MCF 10A (cell line): ENCODE results near the gene NUBP2. TPM values are rescaled to one million over a fixed set of nuclear protein-coding genes. Genes with fewer than 3 reads are reported as not detected.
A peak's percentile ranks its signal among the peaks of the same experiment; 100 is the strongest.

Source experiments
- BruUV-seq: library from RNA; stranded (reverse); fragments of 400-500 nt; replicated peaks from 2 replicates; lab custom pipeline; 2021; lab: Mats Ljungman, UMichigan
- CTCF ChIA-PET: fragments of 300-600 bp; sonication (Branson Sonifier 250); formaldehyde crosslinking; extraction: SDS; loops from one replicate; lab custom pipeline; 2021; ENCODE audit warnings: antibody characterized with exemption, inconsistent platforms; lab: Yijun Ruan, JAX
- POLR2A ChIA-PET: fragments of 300-600, 350-650 bp; sonication (Branson Sonifier 250); formaldehyde crosslinking; extraction: SDS; loops from one replicate; lab custom pipeline; 2020; ENCODE audit warnings: antibody characterized with exemption, inconsistent platforms; lab: Yijun Ruan, JAX
- DNase-seq: peaks from one replicate; pipeline ENCODE4 v3.0.0-alpha.2; 2018; ENCODE audit not compliant: unreplicated experiment
- H3K27ac Mint-ChIP-seq: one replicate; pipeline ENCODE4 v1.8.0; 2022; ENCODE audit warnings: mild to moderate bottlenecking, low read depth, mixed read lengths; ENCODE audit not compliant: unreplicated experiment
- H3K27me3 Mint-ChIP-seq: one replicate; pipeline ENCODE4 v1.8.0; 2022; ENCODE audit warnings: mixed read lengths; ENCODE audit not compliant: insufficient read depth, unreplicated experiment
- H3K36me3 Mint-ChIP-seq: one replicate; pipeline ENCODE4 v1.8.0; 2022; ENCODE audit warnings: mild to moderate bottlenecking, moderate library complexity, mixed read lengths; ENCODE audit not compliant: insufficient read depth, unreplicated experiment
- H3K4me1 Mint-ChIP-seq: one replicate; pipeline ENCODE4 v1.8.0; 2022; ENCODE audit warnings: mixed read lengths; ENCODE audit not compliant: insufficient read depth, unreplicated experiment
- H3K4me3 Mint-ChIP-seq: one replicate; pipeline ENCODE4 v1.8.0; 2022; ENCODE audit warnings: mild to moderate bottlenecking, moderate library complexity, mixed read lengths; ENCODE audit not compliant: unreplicated experiment
- H3K9me3 Mint-ChIP-seq: one replicate; pipeline ENCODE4 v1.8.0; 2022; ENCODE audit warnings: mixed read lengths; ENCODE audit not compliant: unreplicated experiment
- CTCF ChIP-seq: fragments of 200-600 bp; IDR thresholded peaks from one replicate; pipeline ENCODE4 v1.8.0; 2022; ENCODE audit warnings: antibody characterized with exemption, mild to moderate bottlenecking; ENCODE audit not compliant: unreplicated experiment
- intact Hi-C: fragments of 100-400 bp; cut with micrococcal nuclease; formaldehyde crosslinking; loops from 2 replicates; pipeline ENCODE4 v1.14.1; 2022
- total RNA-seq: library from RNA; stranded (reverse); gene quantifications from 2 replicates; pipeline ENCODE4 v1.2.3, GENCODE V29; 2022

The NUBP2 gene
- total RNA-seq, 1 experiment from 2014 or later, result 71.3 TPM

DNA sequence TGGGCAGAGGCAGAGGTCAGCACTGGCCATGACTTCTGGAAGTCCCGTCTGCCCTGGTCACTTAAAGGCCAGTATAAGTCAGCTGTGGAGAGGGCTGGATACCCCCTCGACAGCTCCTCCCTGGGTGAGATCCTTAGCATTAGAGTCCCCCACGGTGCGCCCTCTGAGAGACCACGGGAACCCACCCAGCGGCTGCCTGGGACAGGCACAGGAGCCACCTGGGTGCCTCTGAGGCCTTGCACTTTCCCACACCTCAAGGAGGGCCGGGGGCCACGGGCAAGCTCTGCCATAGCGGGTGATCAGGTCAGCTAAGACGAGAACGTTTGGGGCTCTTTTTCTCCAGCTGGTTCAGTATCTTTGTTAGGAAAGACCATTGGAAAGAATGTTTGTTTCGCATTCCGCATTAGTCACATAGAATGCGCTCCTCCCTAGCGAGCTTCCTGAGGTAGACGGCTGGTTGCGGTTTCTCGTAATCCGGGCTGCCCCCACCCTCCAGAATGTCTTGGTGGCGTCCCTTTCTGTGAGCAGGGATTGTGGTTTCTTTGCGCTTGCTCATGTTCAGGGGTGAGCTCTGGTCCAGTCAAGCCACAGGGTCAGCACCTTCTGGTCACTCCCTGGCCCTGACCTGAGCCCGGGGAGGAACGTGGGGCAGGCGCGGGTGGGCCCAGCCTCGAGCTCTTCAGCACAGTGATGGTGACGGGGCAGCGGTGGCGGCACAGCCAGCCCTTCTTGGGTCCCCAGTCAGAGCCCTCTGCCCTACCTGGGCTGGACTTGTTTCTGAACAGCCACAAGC lies 36.7 kb upstream of the NUBP2 start:
- intact Hi-C loops, result loop anchor here (1.0 to 2.0 kb wide), 2 partner anchors 8 to 25 kb away; partner anchors contain the start of gene NME3
- Mint-ChIP-seq H3K27ac (peak overlapping the region; percentile 89), H3K4me3 (peak overlapping the region; percentile 17), H3K27me3 (no peaks in the 10 kb centered on the region), H3K9me3 (no peaks in the 10 kb centered on the region), H3K36me3 (peaks cover 48% of the 10 kb centered on the region), H3K4me1 (peaks cover 34% of the 10 kb centered on the region)
- POLR2A ChIA-PET, result interaction anchor here (0.7 to 5.3 kb wide), 20 partner anchors 9 to 325 kb away, joined by 3 to 95 read pairs (median 6); partner anchors contain the start of genes EME2, IFT140, JPT2 and MAPK8IP3
- TF ChIP-seq CTCF, result no peak
- TSS peak; percentile 22 for BruUV-seq
- DNase-seq, result peak; percentile 94
- CTCF ChIA-PET, result interaction anchor here (0.6 to 2.2 kb wide), 10 partner anchors 10 to 40 kb away, joined by 3 to 13 read pairs (median 4); partner anchors contain the start of genes EME2 and MAPK8IP3

GRCh38 chr16:1746693-1747195 lies 36.0 kb upstream of the NUBP2 start:
- POLR2A ChIA-PET, result interaction anchor here (0.9 to 5.3 kb wide), 14 partner anchors 8 to 326 kb away, joined by 3 to 95 read pairs (median 15); partner anchors contain the start of genes EME2, JPT2, MAPK8IP3 and MRPS34

GRCh38 chr16:1747934-1748333 lies 34.8 kb upstream of the NUBP2 start:
- Mint-ChIP-seq H3K4me3 (no peak overlapping the region), H3K27me3 (no peaks in the 10 kb centered on the region), H3K36me3 (peaks cover 56% of the 10 kb centered on the region), H3K9me3 (no peaks in the 10 kb centered on the region), H3K4me1 (peaks cover 34% of the 10 kb centered on the region), H3K27ac (no peak overlapping the region)
- no TSS peak for BruUV-seq
- no peak for DNase-seq
- intact Hi-C loops, result no loop called here
- ChIA-PET CTCF (interaction anchor here (0.7 kb wide), 1 partner anchor 16 kb away, joined by 3 read pairs; no protein-coding TSS in a partner anchor), POLR2A (interaction anchor here (3.4 kb wide), 1 partner anchor 34 kb away, joined by 26 read pairs; the partner anchor contains the start of genes NUBP2 and SPSB3)
- no peak for TF ChIP-seq CTCF

More at GRCh38 chr16:1746693-1747195, 36.0 kb upstream of the NUBP2 start:
- intact Hi-C loops, result loop anchor here (1.0 kb wide), 1 partner anchor 8 kb away; no protein-coding TSS in a partner anchor
- Mint-ChIP-seq H3K4me3 (peak overlapping the region; percentile 17), H3K9me3 (no peaks in the 10 kb centered on the region), H3K27me3 (no peaks in the 10 kb centered on the region), H3K27ac (peak overlapping the region; percentile 89), H3K36me3 (peaks cover 48% of the 10 kb centered on the region), H3K4me1 (peaks cover 34% of the 10 kb centered on the region)
- no TSS peak for BruUV-seq
- peak; percentile 42 for DNase-seq
- CTCF ChIA-PET, result interaction anchor here (0.6 to 1.9 kb wide), 6 partner anchors 9 to 41 kb away, joined by 3 to 6 read pairs (median 4); partner anchors contain the start of genes EME2 and MAPK8IP3
- TF ChIP-seq CTCF, result no peak
